GM23338 (cell line): ENCODE measurements around the gene IL17A. TPM values are rescaled to one million over a fixed set of nuclear protein-coding genes. Genes with fewer than 3 reads are reported as not detected.

ENCODE experiments used
- ATAC-seq: fragments of 200-7000 bp; cut with Tn5 transposase; 3 replicates; pipeline ENCODE4 v1.9.1; 2020
- DNase-seq: peaks from one replicate; pipeline ENCODE4 v3.0.0-alpha.2; 2015; ENCODE audit warnings: low spot score
- H2AFZ ChIP-seq: fragments of 200-600 bp; sonication (generic); 2 replicates; pipeline ENCODE4 v1.8.0; 2016; ENCODE audit warnings: antibody characterized with exemption, mild to moderate bottlenecking, moderate library complexity
- H3F3A ChIP-seq: fragments of 200-600 bp; sonication (generic); replicated peaks from 2 replicates; pipeline ENCODE4 v1.8.0; 2017; ENCODE audit warnings: antibody characterized with exemption, mixed run types, low read depth
- H3K27ac ChIP-seq: fragments of 200-600 bp; sonication (generic); 2 replicates; pipeline ENCODE4 v1.6.1; 2016; ENCODE audit warnings: low read depth
- H3K27me3 ChIP-seq: fragments of 200-600 bp; sonication (generic); 2 replicates; pipeline ENCODE4 v1.8.0; 2016; ENCODE audit warnings: mild to moderate bottlenecking, mixed run types, moderate library complexity; ENCODE audit not compliant: insufficient read depth
- H3K36me3 ChIP-seq: fragments of 200-600 bp; sonication (generic); 2 replicates; pipeline ENCODE4 v1.8.0; 2016; ENCODE audit warnings: mild to moderate bottlenecking; ENCODE audit not compliant: insufficient read depth
- H3K4me1 ChIP-seq: fragments of 200-600 bp; sonication (generic); 2 replicates; pipeline ENCODE4 v1.8.0; 2016; ENCODE audit warnings: mild to moderate bottlenecking, moderate library complexity; ENCODE audit not compliant: insufficient read depth
- H3K4me2 ChIP-seq: fragments of 200-600 bp; sonication (generic); 2 replicates; pipeline ENCODE4 v1.7.1; 2017; ENCODE audit warnings: mixed run types
- H3K4me3 ChIP-seq: fragments of 200-600 bp; sonication (generic); 2 replicates; pipeline ENCODE4 v1.6.1; 2016; ENCODE audit warnings: mixed run types
- H3K79me2 ChIP-seq: fragments of 200-600 bp; sonication (generic); replicated peaks from 2 replicates; pipeline ENCODE4 v1.8.0; 2017; ENCODE audit warnings: mild to moderate bottlenecking; ENCODE audit not compliant: insufficient read depth
- H3K9me2 ChIP-seq: fragments of 200-600 bp; sonication (generic); 2 replicates; pipeline ENCODE4 v1.8.0; 2017; ENCODE audit not compliant: insufficient read depth
- H4K20me1 ChIP-seq: fragments of 200-600 bp; sonication (generic); replicated peaks from 2 replicates; pipeline ENCODE4 v1.8.0; 2017; ENCODE audit warnings: mild to moderate bottlenecking; ENCODE audit not compliant: insufficient read depth
- H3K27ac Mint-ChIP-seq: 2 replicates; pipeline ENCODE4 v1.8.0; 2020; ENCODE audit warnings: inconsistent platforms, mild to moderate bottlenecking, moderate library complexity, mixed read lengths
- H3K27me3 Mint-ChIP-seq: 3 replicates; pipeline ENCODE4 v1.8.0; 2022; ENCODE audit warnings: low read depth, mild to moderate bottlenecking, moderate library complexity, mixed read lengths, inconsistent platforms; ENCODE audit not compliant: insufficient read depth, poor library complexity
- H3K36me3 Mint-ChIP-seq: 3 replicates; pipeline ENCODE4 v1.8.0; 2021; ENCODE audit warnings: low read depth, mild to moderate bottlenecking, inconsistent platforms, moderate library complexity, mixed read lengths
- H3K4me1 Mint-ChIP-seq: 3 replicates; pipeline ENCODE4 v1.8.0; 2020; ENCODE audit warnings: mild to moderate bottlenecking, inconsistent platforms, mixed read lengths
- H3K4me3 Mint-ChIP-seq: 3 replicates; pipeline ENCODE4 v1.8.0; 2021; ENCODE audit warnings: moderate library complexity, mild to moderate bottlenecking, inconsistent platforms, mixed read lengths
- H3K9me3 Mint-ChIP-seq: 3 replicates; pipeline ENCODE4 v1.8.0; 2020; ENCODE audit warnings: moderate library complexity, mild to moderate bottlenecking, inconsistent platforms, mixed read lengths
- CREB1 ChIP-seq: fragments of 250-450 bp; sonication (Bioruptor Pico); IDR thresholded peaks from 2 replicates; pipeline ENCODE4 v1.5.0; 2020; ENCODE audit warnings: low read depth, mild to moderate bottlenecking, moderate library complexity
- CTCF ChIP-seq, 2 experiments: fragments of 200-600 bp in 1 of 2; sonication (generic) in 1 of 2; conservative IDR thresholded peaks; 2 replicates each; pipeline versions ENCODE4 v1.5.1 to v1.6.1; 2016 to 2017; ENCODE audit warnings: antibody characterized with exemption in 2 of 2, low read depth in 2 of 2, mild to moderate bottlenecking in 2 of 2, moderate library complexity in 1 of 2
- ETS1 ChIP-seq: IDR thresholded peaks from 2 replicates; pipeline ENCODE4 v1.6.1; 2016; ENCODE audit warnings: antibody characterized with exemption
- EZH2 ChIP-seq: fragments of 200-600 bp; sonication (generic); IDR thresholded peaks from one replicate; pipeline ENCODE4 v1.8.0; 2017; ENCODE audit warnings: antibody characterized with exemption, mild to moderate bottlenecking, low read depth; ENCODE audit not compliant: unreplicated experiment
- EZH2phosphoT487 ChIP-seq: fragments of 200-600 bp; sonication (generic); IDR thresholded peaks from one replicate; pipeline ENCODE4 v1.8.1; 2018; ENCODE audit warnings: antibody characterized with exemption; ENCODE audit not compliant: unreplicated experiment
- JUNB ChIP-seq: IDR thresholded peaks from one replicate; pipeline ENCODE4 v1.6.1; 2016; ENCODE audit warnings: antibody characterized with exemption; ENCODE audit not compliant: unreplicated experiment
- NANOG ChIP-seq: IDR thresholded peaks from 2 replicates; pipeline ENCODE4 v1.6.1; 2016; ENCODE audit warnings: antibody characterized with exemption, borderline replicate concordance
- POLR2AphosphoS5 ChIP-seq: IDR thresholded peaks from 2 replicates; pipeline ENCODE4 v1.6.1; 2016; ENCODE audit warnings: antibody characterized with exemption, low read depth
- REST ChIP-seq: IDR thresholded peaks from one replicate; pipeline ENCODE4 v1.6.1; 2018; ENCODE audit warnings: antibody characterized with exemption; ENCODE audit not compliant: unreplicated experiment
- STAT1 ChIP-seq: IDR thresholded peaks from one replicate; pipeline ENCODE4 v1.6.1; 2016; ENCODE audit warnings: antibody characterized with exemption; ENCODE audit not compliant: unreplicated experiment
- ZNF114 ChIP-seq: fragments of 250-450 bp; sonication (Bioruptor Pico); IDR thresholded peaks from 2 replicates; pipeline ENCODE4 v1.5.0; 2020; ENCODE audit warnings: mild to moderate bottlenecking, moderate library complexity
- ZNF331 ChIP-seq: fragments of 250-450 bp; sonication (Bioruptor Pico); IDR thresholded peaks from 2 replicates; pipeline ENCODE4 v1.5.0; 2020; ENCODE audit warnings: low read depth, mild to moderate bottlenecking, moderate library complexity
- polyA plus RNA-seq: library from polyadenylated mRNA; unstranded; fragments of >200 nt; fragmentation: Nextera tagmentation; extraction: Ambion mirVana; gene quantifications from 2 replicates; pipeline ENCODE4 v1.2.1, GENCODE V29; 2016
- total RNA-seq: library from RNA; depleted of rRNA; stranded (reverse); fragments of >200 nt; shearing (Covaris generic); gene quantifications from 2 replicates; pipeline ENCODE4 v1.2.3, GENCODE V29; 2014

The IL17A gene
- total and polyA plus RNA-seq, 2 experiments from 2014 or later: not detected

- H3K4me3 Mint-ChIP-seq: no peak overlapping the region
- Histone ChIP-seq H4K20me1 (no peaks in the 10 kb centered on the region), H2AFZ (no peak overlapping the region), H3K4me1 (no peaks in the 10 kb centered on the region), H3K27me3 (no peaks in the 10 kb centered on the region), H3K4me2 (no peak overlapping the region), H3F3A (no peaks in the 10 kb centered on the region), H3K9me2 (0 out of 2 replicates have a peak, but pooled peaks cover 6% of the 10 kb centered on the region), H3K27ac (no peak overlapping the region), H3K79me2 (no peaks in the 10 kb centered on the region), H3K36me3 (no peaks in the 10 kb centered on the region), H3K4me3 (no peak overlapping the region)
- TF ChIP-seq JUNB (no peak), EZH2 (no peak), EZH2phosphoT487 (no peak), CTCF (conservative IDR thresholded peaks at IDR 0.05; ENCODE audit: low read depth in 2 of 2) (no peak), ZNF114 (no peak), POLR2AphosphoS5 (no peak), NANOG (no peak), CREB1 (CRISPR knock-in tag) (no peak), ETS1 (no peak), STAT1 (no peak)
- no peaks in the 10 kb centered on the region for H3K9me3 Mint-ChIP-seq
- no peak overlapping the region for H3K27ac Mint-ChIP-seq
- DNase-seq (no peak), ATAC-seq (no peak)
- H3K36me3 Mint-ChIP-seq: no peaks in the 10 kb centered on the region
- H3K27me3 Mint-ChIP-seq: peaks cover 2% of the 10 kb centered on the region
- H3K4me1 Mint-ChIP-seq: peaks cover 5% of the 10 kb centered on the region
These were observed 45.4 kb downstream of the IL17A start for GRCh38 chr6:52231406-52232127.

GRCh38 chr6:52233005-52233404 lies 46.8 kb downstream of the IL17A start:
- H3K4me3 ChIP-seq: no peak overlapping the region
- H3K36me3 ChIP-seq: no peaks in the 10 kb centered on the region
- Mint-ChIP-seq H3K36me3 (no peaks in the 10 kb centered on the region), H3K9me3 (no peaks in the 10 kb centered on the region), H3K4me3 (no peak overlapping the region), H3K4me1 (peaks cover 5% of the 10 kb centered on the region), H3K27ac (no peak overlapping the region), H3K27me3 (peaks cover 4% of the 10 kb centered on the region)
- no peak overlapping the region for H2AFZ ChIP-seq
- no peaks in the 10 kb centered on the region for H3F3A ChIP-seq
- no peak overlapping the region for H3K27ac ChIP-seq
- no peaks in the 10 kb centered on the region for H4K20me1 ChIP-seq
- no peaks in the 10 kb centered on the region for H3K79me2 ChIP-seq
- DNase-seq: no peak
- H3K4me2 ChIP-seq: no peak overlapping the region
- no peaks in the 10 kb centered on the region for H3K27me3 ChIP-seq
- TF ChIP-seq JUNB: no peak
- no peak for TF ChIP-seq REST
- TF ChIP-seq CREB1 (CRISPR knock-in tag): no peak
- no peak for TF ChIP-seq NANOG
- no peak for TF ChIP-seq ETS1
- TF ChIP-seq EZH2: no peak
- no peak for TF ChIP-seq EZH2phosphoT487
- TF ChIP-seq ZNF331 (CRISPR knock-in tag): no peak
- no peaks in the 10 kb centered on the region for H3K4me1 ChIP-seq
- H3K9me2 ChIP-seq: 0 out of 2 replicates have a peak, but pooled peaks cover 3% of the 10 kb centered on the region
- ATAC-seq: no peak
